Smooth muscle cell (in vitro differentiated cells): ENCODE data around the gene TUBAL3. TPM values are rescaled to one million over a fixed set of nuclear protein-coding genes. Genes with fewer than 3 reads are reported as not detected.
A peak's percentile ranks its signal among the peaks of the same experiment; 100 is the strongest.

Experiments used
- DNase-seq: peaks from one replicate; lab custom pipeline; 2025; ENCODE audit not compliant: unreplicated experiment; lab: John Stamatoyannopoulos, UW
- H2AFZ ChIP-seq: fragments of 200-600 bp; sonication (generic); 2 replicates; pipeline ENCODE4 v1.6.0; 2016; ENCODE audit warnings: antibody characterized with exemption, low read depth, mild to moderate bottlenecking
- H3F3A ChIP-seq: fragments of 200-600 bp; sonication (generic); 2 replicates; pipeline ENCODE4 v1.6.0; 2017; ENCODE audit warnings: antibody characterized with exemption, low read depth
- H3K27ac ChIP-seq: fragments of 200-600 bp; sonication (generic); 2 replicates; pipeline ENCODE4 v1.5.1; 2016; ENCODE audit warnings: low read depth, mild to moderate bottlenecking
- H3K27me3 ChIP-seq: fragments of 200-600 bp; sonication (generic); 2 replicates; pipeline ENCODE4 v1.6.1; 2016; ENCODE audit warnings: low read depth, mild to moderate bottlenecking
- H3K36me3 ChIP-seq: fragments of 200-600 bp; sonication (generic); 2 replicates; pipeline ENCODE4 v1.5.1; 2016; ENCODE audit warnings: low read depth
- H3K4me1 ChIP-seq: fragments of 200-600 bp; sonication (generic); 2 replicates; pipeline ENCODE4 v1.5.1; 2016; ENCODE audit warnings: low read depth
- H3K4me2 ChIP-seq: fragments of 200-600 bp; sonication (generic); 2 replicates; pipeline ENCODE4 v1.6.0; 2016; ENCODE audit warnings: mild to moderate bottlenecking
- H3K4me3 ChIP-seq: fragments of 200-600 bp; sonication (generic); 2 replicates; pipeline ENCODE4 v1.5.1; 2016; ENCODE audit warnings: mild to moderate bottlenecking
- H3K79me2 ChIP-seq: fragments of 200-600 bp; sonication (generic); 2 replicates; pipeline ENCODE4 v1.6.0; 2016; ENCODE audit warnings: low read depth, mild to moderate bottlenecking
- H3K9ac ChIP-seq: fragments of 200-600 bp; sonication (generic); 2 replicates; pipeline ENCODE4 v1.6.0; 2016; ENCODE audit warnings: low read depth
- H3K9me3 ChIP-seq: fragments of 200-600 bp; sonication (generic); replicated peaks from 2 replicates; pipeline ENCODE4 v1.5.1; 2016; ENCODE audit warnings: low read depth
- H4K20me1 ChIP-seq: fragments of 200-600 bp; sonication (generic); 2 replicates; pipeline ENCODE4 v1.6.0; 2016; ENCODE audit warnings: low read depth
- CTCF ChIP-seq: fragments of 200-600 bp; sonication (generic); IDR thresholded peaks from 2 replicates; pipeline ENCODE4 v1.5.1; 2017; ENCODE audit warnings: borderline replicate concordance, mild to moderate bottlenecking, antibody characterized with exemption; ENCODE audit not compliant: insufficient read depth, poor library complexity, severe bottlenecking
- WGBS: methylation state at CpG from one replicate; pipeline ENCODE4 v1.1.7; 2016; ENCODE audit warnings: low lambda C conversion rate; 5-methylcytosine and 5-hydroxymethylcytosine counted together
- polyA plus RNA-seq: library from polyadenylated mRNA; unstranded; fragments of >200 nt; fragmentation: Nextera tagmentation; extraction: Ambion mirVana; gene quantifications from 2 replicates; pipeline ENCODE4 v1.2.1, GENCODE V29; 2016
- total RNA-seq: library from RNA; depleted of rRNA; stranded (reverse); fragments of >200 nt; gene quantifications from 2 replicates; pipeline ENCODE4 v1.2.3, GENCODE V29; 2014

TUBAL3 gene
- total and polyA plus RNA-seq, 2 experiments from 2014 or later, result not detected

- 23% methylated on average over 8 of the region's 8 CpGs for WGBS
- H3K4me3 ChIP-seq, result peak overlapping the region; percentile 95
- peaks cover 90% of the 10 kb centered on the region for H3K79me2 ChIP-seq
- H3K36me3 ChIP-seq, result peaks cover 29% of the 10 kb centered on the region
- H4K20me1 ChIP-seq, result peaks cover 72% of the 10 kb centered on the region
- no peak for TF ChIP-seq CTCF
- no peaks in the 10 kb centered on the region for H3K27me3 ChIP-seq
- peaks cover 39% of the 10 kb centered on the region for H3K4me1 ChIP-seq
- H3K27ac ChIP-seq, result peak overlapping the region; percentile 93
- peaks cover 45% of the 10 kb centered on the region for H3F3A ChIP-seq
- H3K9me3 ChIP-seq, result no peaks in the 10 kb centered on the region
- peak overlapping the region; percentile 96 for H3K4me2 ChIP-seq
- DNase-seq, result no peak
- no peak overlapping the region for H2AFZ ChIP-seq
- peak overlapping the region; percentile 90 for H3K9ac ChIP-seq
Measured at GRCh38 chr10:5449823-5450222, 45.2 kb upstream of the TUBAL3 start.

DNA sequence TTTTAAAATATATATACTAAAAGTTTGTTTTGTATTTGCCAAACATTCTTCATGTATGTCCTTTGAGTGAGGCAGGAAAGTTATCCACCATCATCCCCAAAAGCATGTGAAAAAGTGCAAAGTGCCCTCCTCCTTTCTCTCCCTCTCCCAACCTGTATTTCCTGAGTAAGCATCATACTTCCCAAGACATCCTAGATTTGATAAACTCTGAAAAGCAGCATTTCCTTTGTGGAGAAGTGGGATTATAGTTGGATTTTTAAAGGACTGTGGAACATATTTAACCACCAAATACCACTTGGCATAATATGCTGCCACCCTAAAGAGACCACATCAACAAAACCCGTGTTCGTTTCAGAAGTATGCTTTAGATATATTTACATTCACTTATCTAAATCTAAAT is 44.6 kb upstream of the TUBAL3 start:
- peaks cover 44% of the 10 kb centered on the region for H3F3A ChIP-seq
- peak overlapping the region; percentile 95 for H3K4me3 ChIP-seq
- H3K4me1 ChIP-seq, result peaks cover 39% of the 10 kb centered on the region
- H3K27me3 ChIP-seq, result no peaks in the 10 kb centered on the region
- peak overlapping the region; percentile 90 for H3K9ac ChIP-seq
- no peak overlapping the region for H2AFZ ChIP-seq
- H3K27ac ChIP-seq, result peak overlapping the region; percentile 93
- no peak for TF ChIP-seq CTCF
- peak overlapping the region; percentile 96 for H3K4me2 ChIP-seq
- peaks cover 68% of the 10 kb centered on the region for H4K20me1 ChIP-seq
- H3K79me2 ChIP-seq, result peaks cover 85% of the 10 kb centered on the region
- no peak for DNase-seq
- no peaks in the 10 kb centered on the region for H3K9me3 ChIP-seq
- peaks cover 26% of the 10 kb centered on the region for H3K36me3 ChIP-seq
- WGBS, result 7% methylated on average over 2 of the region's 2 CpGs

GRCh38 chr10:5448333-5449001 is 43.8 kb upstream of the TUBAL3 start:
- Histone ChIP-seq H3K27me3 (no peaks in the 10 kb centered on the region), H3F3A (peaks cover 36% of the 10 kb centered on the region), H2AFZ (no peak overlapping the region), H3K9me3 (no peaks in the 10 kb centered on the region), H3K4me3 (peak overlapping the region; percentile 95), H3K4me1 (peaks cover 39% of the 10 kb centered on the region), H3K27ac (peak overlapping the region; percentile 93), H3K79me2 (peaks cover 78% of the 10 kb centered on the region), H3K36me3 (peaks cover 18% of the 10 kb centered on the region), H4K20me1 (peaks cover 63% of the 10 kb centered on the region), H3K9ac (peak overlapping the region; percentile 90), H3K4me2 (peak overlapping the region; percentile 96)
- WGBS, result 23% methylated on average over 4 of the region's 4 CpGs
- no peak for DNase-seq
- TF ChIP-seq CTCF, result no peak

DNA sequence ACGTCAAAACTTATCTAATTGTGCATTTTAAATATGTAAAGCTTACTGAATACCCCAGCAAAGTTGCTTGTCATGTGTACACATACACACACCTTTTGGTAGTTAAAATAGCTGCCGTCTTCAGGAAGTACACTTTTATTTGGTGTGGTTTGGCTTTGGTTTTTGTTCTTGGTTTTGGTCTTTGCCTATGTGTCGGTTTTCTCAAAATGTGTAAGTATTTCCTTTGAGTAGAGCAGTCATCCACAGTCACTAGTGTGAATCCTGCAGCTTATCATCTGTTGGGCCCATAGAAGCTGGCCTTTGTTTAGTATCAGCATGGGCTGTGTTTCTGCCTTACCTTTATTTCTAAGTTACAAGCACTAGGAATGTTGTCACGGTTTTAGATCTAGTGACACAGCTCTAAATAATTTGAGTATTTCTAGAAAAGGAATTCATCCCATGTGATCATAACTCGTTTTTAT is 43.0 kb upstream of the TUBAL3 start:
- Histone ChIP-seq H3K4me1 (peaks cover 39% of the 10 kb centered on the region), H2AFZ (no peak overlapping the region), H3K79me2 (peaks cover 70% of the 10 kb centered on the region), H3K36me3 (peaks cover 12% of the 10 kb centered on the region), H3K9me3 (no peaks in the 10 kb centered on the region), H3K4me2 (peak overlapping the region; percentile 96), H3K4me3 (peak overlapping the region; percentile 95), H3F3A (peaks cover 35% of the 10 kb centered on the region), H4K20me1 (peaks cover 55% of the 10 kb centered on the region), H3K9ac (peak overlapping the region; percentile 90), H3K27me3 (no peaks in the 10 kb centered on the region), H3K27ac (peak overlapping the region; percentile 93)
- 7% methylated on average over 5 of the region's 5 CpGs for WGBS
- TF ChIP-seq CTCF, result no peak
- no peak for DNase-seq
